Right ventricle myocardium superior (tissue), 1 donor: ENCODE measurements around the gene GPR152. TPM values are rescaled to one million over a fixed set of nuclear protein-coding genes. Genes with fewer than 3 reads are reported as not detected.
"Not testable (repeated sequence)": the region's sequence is repeated elsewhere in the genome, so short reads cannot be mapped to it uniquely, and the experiment has no call there.

Experiments used
- ATAC-seq: fragments of 200-7000 bp; cut with Tn5 transposase; one replicate; pipeline ENCODE4 v1.9.1; 2020; ENCODE audit warnings: mild to moderate bottlenecking; ENCODE audit not compliant: poor library complexity
- DNase-seq: peaks from one replicate; pipeline ENCODE4 v3.0.0-alpha.2; 2020
- intact Hi-C: fragments of 100-400 bp; cut with DNase I; formaldehyde crosslinking; loops from one replicate; pipeline ENCODE4 v1.11.2; 2022
- microRNA-seq: library from miRNA; unstranded; fragments of <30 nt; microRNA quantifications from one replicate; pipeline ENCODE4 v1.2.0, GENCODE V29; 2020
- total RNA-seq: library from RNA; stranded (reverse); fragmentation: NEBNext Ultra II Directional; extraction: Animal tissue kit (Norgen Biotek cat#: 25700); gene quantifications from one replicate; pipeline ENCODE4 v1.2.1, GENCODE V29; 2021
- donor health status: DM: no; HTN: yes; CAD: no; lungs with severe emphysema.

Gene GPR152
- total RNA-seq, 1 donor from 2014 or later, result not detected

DNA sequence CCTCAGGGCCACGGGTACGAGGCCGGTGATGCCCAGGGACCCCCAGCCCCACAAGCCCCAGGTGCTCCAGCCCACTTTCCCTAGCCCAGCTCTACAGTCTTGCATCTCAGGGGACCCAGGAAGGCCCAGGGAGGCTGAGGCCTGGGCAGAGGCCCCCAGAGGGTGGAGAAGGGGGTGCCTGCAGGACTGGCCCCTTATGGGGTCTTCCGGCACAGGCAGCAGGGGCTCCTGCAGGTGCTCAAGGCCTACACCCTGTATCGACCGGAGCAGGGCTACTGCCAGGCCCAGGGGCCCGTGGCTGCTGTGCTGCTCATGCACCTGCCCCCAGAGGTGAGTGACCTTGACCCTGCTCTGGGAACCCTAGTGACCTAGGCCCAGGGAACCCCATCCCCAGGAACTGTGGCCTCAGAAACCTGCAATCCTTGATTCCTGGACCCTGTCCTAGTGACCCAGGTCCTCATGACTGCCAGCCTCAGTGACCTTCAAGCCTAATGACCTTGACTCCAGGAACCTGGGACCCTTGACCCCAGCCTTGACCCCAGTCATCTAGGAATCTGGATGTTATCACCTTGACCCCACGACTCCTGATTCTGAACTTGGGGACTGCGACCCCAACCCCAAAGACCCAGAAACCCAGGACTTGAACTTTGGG, 46.7 kb downstream of the GPR152 start:
- no peak for DNase-seq
- intact Hi-C loops, result no loop called here
- no peak for ATAC-seq

- intact Hi-C loops, result no loop called here
- DNase-seq, result no peak
- ATAC-seq, result no peak
These were observed 47.3 kb downstream of the GPR152 start for GRCh38 chr11:67405196-67405567.

GRCh38 chr11:67404515-67405195, 47.9 kb downstream of the GPR152 start:
- intact Hi-C loops, result no loop called here
- ATAC-seq, result no peak
- DNase-seq, result no peak

DNA sequence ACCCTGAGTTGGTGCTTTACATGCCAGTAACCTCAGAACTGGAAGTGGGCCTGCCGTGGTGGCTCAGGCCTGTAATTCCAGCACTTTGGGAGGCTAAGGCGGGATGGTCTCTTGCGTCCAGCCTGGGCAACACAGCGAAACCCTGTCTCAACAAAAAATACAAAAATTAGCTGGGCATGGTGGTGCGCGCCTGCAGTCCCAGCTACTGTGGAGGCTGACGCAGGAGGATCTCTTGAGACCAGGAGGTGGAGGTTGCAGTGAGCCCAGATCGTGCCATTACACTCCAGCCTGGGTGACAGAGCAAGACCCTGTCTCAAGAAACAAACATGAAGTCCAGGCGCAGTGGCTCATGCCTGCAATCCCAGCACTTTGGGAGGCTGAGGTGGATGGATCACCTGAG, 49.4 kb downstream of the GPR152 start:
- ATAC-seq, DNase-seq, intact Hi-C loops: not testable (repeated sequence)

GRCh38 chr11:67402192-67402839, 50.2 kb downstream of the GPR152 start:
- intact Hi-C loops, DNase-seq, ATAC-seq: not testable (repeated sequence)

GRCh38 chr11:67401495-67402191, 50.9 kb downstream of the GPR152 start, which contains the start of gene PPP1CA:
Gene PPP1CA (minus strand): TSS chr11:67401858. CDS start chr11:67401782, 76 bp downstream.
- intact Hi-C loops, result loop anchor here (2.0 kb wide), 1 partner anchor 67 kb away; the partner anchor contains the start of gene TMEM134
- peak; percentile 89 for ATAC-seq
- DNase-seq, result peak; percentile 93

Small RNA genes within 50 kb of the gene (microRNA-seq; reads per million reads assigned to microRNA genes)
- not detected for gene MIR6752

Other genes with a start within 250 kb of the GPR152 start
- gene GRK2, start 186.3 kb downstream of the GPR152 start, total RNA-seq, result 53.4 TPM
- gene ANKRD13D, start 163.4 kb downstream of the GPR152 start, total RNA-seq, result 11.6 TPM
- 12.1 TPM for gene SSH3, start 149.2 kb downstream of the GPR152 start, total RNA-seq
- gene POLD4, start 99.2 kb downstream of the GPR152 start, total RNA-seq, result 39.9 TPM
- 0.27 TPM for gene CLCF1, start 79.1 kb downstream of the GPR152 start, total RNA-seq
- gene RAD9A, start 60.7 kb downstream of the GPR152 start, total RNA-seq, result 5.7 TPM
- 103 TPM for gene PPP1CA, start 50.9 kb downstream of the GPR152 start, total RNA-seq
- 1.00 TPM for gene TBC1D10C, start 48.6 kb downstream of the GPR152 start, total RNA-seq
- gene CARNS1, start 37.1 kb downstream of the GPR152 start, total RNA-seq, result 15.0 TPM
- 24.6 TPM for gene RPS6KB2, start 24.2 kb downstream of the GPR152 start, total RNA-seq
- gene PTPRCAP, start 15.0 kb downstream of the GPR152 start, total RNA-seq, result 1.0 TPM
- 27.1 TPM for gene CORO1B, start 9.3 kb downstream of the GPR152 start, total RNA-seq
- gene CABP4, start 2.6 kb upstream of the GPR152 start, total RNA-seq, result 0.75 TPM
- 82.9 TPM for gene TMEM134, start 16.5 kb upstream of the GPR152 start, total RNA-seq
- 50.6 TPM for gene AIP, start 30.3 kb upstream of the GPR152 start, total RNA-seq
- gene PITPNM1, start 52.6 kb upstream of the GPR152 start, total RNA-seq, result 39.0 TPM
- 57.8 TPM for gene CDK2AP2, start 55.4 kb upstream of the GPR152 start, total RNA-seq
- not detected for gene CABP2, start 70.7 kb upstream of the GPR152 start, total RNA-seq
- 361 TPM for gene GSTP1, start 131.1 kb upstream of the GPR152 start, total RNA-seq
- gene NDUFV1, start 154.2 kb upstream of the GPR152 start, total RNA-seq, result 754 TPM
- gene NUDT8, start 177.2 kb upstream of the GPR152 start, total RNA-seq, result 110 TPM
- 0.51 TPM for gene TBX10, start 187.0 kb upstream of the GPR152 start, total RNA-seq
- gene ACY3, start 198.0 kb upstream of the GPR152 start, total RNA-seq, result not detected
- gene ALDH3B2, start 221.9 kb upstream of the GPR152 start, total RNA-seq, result not detected